HG03558 (cell line): ENCODE measurements around the gene CARD11.
"Not testable (repeated sequence)": the region's sequence is repeated elsewhere in the genome, so short reads cannot be mapped to it uniquely, and the experiment has no call there.

ENCODE experiments used
- ATAC-seq: cut with Tn5 transposase; IDR thresholded peaks from one replicate; pipeline ENCODE4 v1.9.1; 2021; ENCODE audit warnings: moderate number of reproducible peaks; ENCODE audit not compliant: unreplicated experiment; ENCODE audit errors: extremely low read depth

CARD11 gene

DNA sequence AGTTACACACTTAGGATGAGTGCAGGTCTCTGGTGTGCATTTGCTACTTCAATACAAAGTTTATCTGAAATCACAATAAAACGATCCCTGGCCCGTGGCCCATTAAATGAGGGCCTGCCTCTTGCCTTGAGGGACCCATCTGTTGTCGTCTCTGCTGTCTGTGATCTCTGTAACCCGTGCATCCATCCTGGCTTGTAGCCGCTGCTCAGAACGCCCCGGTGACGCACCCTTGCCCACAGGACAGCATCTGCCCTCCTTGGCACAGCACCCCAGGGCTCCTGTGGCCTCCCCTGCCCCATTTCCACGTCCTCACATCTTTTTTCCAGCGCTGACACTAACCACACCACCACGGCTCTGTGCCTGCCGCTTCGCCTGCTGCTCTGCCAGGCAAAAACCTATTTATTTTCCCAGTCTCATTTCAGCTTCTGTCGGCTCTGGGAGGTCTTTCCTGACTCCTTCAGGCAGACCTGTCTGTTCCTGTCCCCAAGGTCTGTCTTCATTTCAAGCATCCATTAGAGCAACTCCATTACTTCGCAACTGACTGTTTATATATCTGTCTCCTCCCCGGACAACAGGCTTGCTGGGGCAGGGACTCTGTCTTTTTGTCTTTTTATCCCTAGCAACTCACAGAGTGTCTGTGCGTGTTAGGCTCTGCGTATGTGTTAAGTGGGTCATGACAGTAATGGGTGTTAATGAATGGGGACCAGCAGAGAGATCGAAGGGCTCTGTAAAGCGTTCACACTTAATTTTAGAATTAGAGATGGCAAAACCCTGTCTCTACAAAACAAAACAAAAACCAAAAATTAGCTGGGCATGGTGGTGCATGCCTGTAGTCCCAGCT is 16.4 kb downstream of the CARD11 start:
- no peak for ATAC-seq

- no peak for ATAC-seq
These were observed 18.1 kb downstream of the CARD11 start for GRCh38 chr7:3025616-3026015.

DNA sequence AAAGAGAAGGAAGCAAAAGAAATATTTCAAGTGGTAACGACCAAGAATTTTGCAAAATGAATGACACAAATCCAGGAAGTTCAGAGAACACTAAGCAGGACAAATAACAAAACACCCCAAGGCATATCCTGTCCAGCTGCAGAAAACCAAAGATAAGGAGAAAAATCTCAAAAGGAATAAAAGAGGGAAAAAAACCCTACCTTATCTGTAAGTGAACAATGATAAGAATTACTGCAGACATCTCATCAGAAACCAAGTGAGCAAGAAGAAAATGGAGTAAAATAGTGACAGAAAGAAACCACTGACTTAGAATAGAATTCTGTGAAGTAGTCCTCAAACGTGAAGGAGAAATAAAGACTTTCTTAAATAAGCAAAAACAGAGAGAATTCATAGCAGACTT is 21.8 kb downstream of the CARD11 start:
- no peak for ATAC-seq

DNA sequence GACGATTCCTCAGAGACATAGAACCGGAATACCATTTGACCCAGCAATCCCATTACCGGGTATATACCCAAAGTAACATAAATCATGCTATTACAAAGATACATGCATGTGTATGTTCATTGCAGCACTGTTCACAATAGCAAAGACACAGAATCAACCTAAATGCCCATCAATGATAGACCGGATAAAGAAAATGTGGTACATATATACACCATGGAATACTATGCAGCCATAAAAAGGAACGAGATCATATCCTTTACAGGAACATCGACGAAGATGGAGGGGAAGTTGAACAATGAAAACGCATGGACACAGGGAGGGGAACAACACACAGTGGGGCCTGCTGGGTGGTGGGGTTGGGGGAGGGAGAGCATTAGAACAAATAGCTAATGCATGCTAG is 22.4 kb downstream of the CARD11 start:
- ATAC-seq = not testable (repeated sequence)

GRCh38 chr7:3020416-3020815 is 23.3 kb downstream of the CARD11 start:
- ATAC-seq = no peak

GRCh38 chr7:3019801-3020200 is 23.9 kb downstream of the CARD11 start:
- no peak for ATAC-seq

GRCh38 chr7:3013975-3014792 is 29.5 kb downstream of the CARD11 start:
- no peak for ATAC-seq

DNA sequence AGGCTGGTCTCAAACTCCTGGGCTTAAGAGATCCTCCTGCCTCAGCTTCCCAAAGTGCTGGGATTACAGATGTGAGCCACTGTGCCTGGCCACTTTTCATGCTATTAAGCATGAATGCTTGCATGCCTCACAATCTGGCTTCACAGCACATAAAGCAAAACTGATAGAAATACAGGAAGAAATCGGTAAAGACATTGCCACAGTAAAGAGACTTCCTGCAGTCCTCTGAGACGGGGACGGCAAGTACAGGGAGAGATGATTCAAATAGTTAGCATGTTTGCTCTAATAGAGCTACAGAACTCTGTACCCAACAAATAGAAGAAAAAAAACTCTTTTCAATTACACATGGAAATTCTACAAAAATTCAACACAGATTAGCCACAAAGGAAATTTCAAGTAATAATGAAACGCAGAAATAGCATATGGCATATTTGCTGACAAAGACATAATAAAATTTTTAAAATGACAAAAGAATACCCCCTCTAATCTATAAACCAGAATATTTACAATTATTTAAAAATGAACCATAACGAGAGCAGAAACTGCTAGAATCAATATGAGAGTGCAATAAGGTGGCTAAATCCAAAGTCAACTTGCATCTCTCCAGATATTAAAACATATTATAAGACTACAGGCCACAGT is 32.3 kb downstream of the CARD11 start:
- no peak for ATAC-seq

DNA sequence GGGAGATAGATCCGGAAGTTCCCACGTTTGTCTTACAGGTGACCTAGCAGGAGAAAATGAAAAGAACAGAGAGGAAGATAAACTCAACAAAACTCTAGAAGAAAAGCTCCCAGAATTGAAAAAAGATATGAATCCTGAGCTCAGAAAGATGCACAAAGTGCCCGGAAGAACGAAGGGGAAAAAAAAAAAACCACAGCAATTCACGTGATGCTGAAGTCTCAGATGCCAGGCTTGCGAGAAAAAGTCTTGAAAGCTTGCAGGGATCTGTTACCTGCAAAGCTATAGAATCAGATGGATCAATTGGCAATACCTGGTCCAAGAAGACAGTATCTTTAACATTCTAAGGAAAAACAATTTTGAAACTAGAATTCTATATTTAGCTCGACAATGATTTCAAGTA is 33.5 kb downstream of the CARD11 start:
- no peak for ATAC-seq

- ATAC-seq = no peak
These were observed 34.6 kb downstream of the CARD11 start for GRCh38 chr7:3009086-3009485.

DNA sequence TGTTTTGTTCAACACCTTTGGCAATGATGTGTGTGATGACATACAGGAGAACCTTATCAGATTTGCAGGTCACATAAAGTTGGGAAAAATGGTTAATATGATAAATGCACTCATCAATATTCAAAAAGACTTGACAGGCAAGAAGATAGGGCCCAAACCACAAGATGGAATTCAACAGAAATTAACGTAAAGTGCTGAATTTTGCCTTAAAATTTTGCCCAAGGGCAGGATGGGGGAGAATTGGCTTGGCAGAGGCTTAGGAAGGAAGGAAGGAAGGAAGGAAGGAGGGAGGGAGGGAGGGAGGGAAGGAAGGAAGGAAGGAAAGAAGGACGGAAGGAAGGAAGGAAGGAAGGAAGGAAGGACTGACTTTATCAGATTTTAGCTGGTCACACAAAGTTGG is 35.3 kb downstream of the CARD11 start:
- ATAC-seq = no peak

DNA sequence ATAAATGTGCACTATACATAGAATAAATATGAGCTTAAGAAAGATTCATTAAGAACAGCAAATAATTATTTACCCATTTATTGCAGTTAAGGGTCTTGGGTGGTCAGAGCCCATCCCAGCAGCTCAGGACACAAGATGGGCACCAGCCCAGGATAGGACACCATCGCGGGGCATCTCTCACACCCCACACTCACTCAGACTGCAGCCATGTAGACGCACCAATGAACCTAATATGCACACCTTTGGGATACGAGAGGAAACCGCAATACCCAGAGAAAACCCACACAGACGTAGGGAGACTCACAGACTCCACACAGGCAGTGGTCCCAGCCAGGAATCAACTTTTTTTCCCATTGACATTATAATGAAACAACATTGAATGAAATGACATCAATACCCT is 36.0 kb downstream of the CARD11 start:
- ATAC-seq = no peak

- ATAC-seq = no peak
These were observed 38.4 kb downstream of the CARD11 start for GRCh38 chr7:3005257-3005656.

- no peak for ATAC-seq
These were observed 39.7 kb downstream of the CARD11 start for GRCh38 chr7:3003936-3004335.

DNA sequence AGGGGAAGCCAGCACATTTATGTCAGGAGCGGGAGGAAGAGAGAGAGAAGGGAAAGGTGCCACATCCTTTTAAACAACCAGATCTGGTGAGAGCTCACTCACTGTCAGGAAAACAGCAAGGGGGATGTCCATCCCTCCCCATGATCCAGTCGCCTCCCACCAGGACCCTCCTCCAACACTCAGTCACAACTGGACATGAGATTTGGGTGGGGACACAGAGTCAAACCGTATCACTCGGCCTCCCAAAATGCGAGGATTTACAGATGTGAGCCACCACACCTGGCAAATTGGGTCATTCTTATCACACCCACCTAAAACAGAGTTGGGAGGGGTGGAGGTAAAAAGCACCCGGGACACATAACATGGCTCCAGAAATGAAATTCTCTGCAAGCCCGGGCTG is 41.0 kb downstream of the CARD11 start:
- no peak for ATAC-seq

- no peak for ATAC-seq
These were observed 43.1 kb downstream of the CARD11 start for GRCh38 chr7:3000566-3000965.

DNA sequence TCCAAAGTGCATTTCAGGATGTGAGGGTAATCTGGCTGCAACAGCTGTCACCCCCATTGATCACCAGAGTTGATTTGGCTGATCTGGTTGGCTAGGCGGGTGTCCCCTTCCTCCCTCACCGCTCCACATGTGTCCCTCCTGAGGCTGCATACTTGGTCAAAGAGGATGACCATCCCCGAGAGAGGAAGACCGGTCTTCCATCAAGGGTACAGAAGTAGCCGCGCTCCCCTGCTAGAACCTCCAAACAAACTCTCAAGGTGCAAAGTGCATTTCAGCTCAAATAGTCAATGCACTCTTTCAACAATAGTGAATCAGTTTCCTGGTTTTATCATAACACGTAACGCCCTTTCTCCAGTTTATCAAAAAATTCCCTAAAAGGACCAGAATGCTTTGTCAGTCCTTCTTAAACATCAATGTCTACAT is 44.6 kb downstream of the CARD11 start:
- no peak for ATAC-seq

- ATAC-seq = no peak
These were observed 46.7 kb downstream of the CARD11 start for GRCh38 chr7:2997014-2997413.

DNA sequence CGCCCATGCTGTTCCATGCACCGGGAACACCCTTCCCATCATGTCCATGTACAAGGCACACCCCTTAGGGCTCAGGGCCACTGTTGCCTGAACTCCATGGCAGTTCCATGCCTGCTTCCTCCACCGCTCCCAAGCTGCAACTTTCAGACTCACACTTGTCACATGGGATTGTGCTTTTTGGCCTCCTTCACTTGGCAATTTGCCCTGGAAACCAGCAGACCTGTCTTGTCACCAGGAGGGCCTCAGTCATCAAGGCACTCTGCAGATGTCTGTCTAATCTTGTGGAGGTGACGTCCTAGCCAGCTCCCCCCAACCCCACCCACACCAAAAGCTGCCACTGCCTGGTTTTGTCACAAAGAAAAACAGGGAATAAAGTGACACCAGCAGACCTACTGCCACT is 47.5 kb downstream of the CARD11 start:
- no peak for ATAC-seq

GRCh38 chr7:2993868-2994267 is 49.8 kb downstream of the CARD11 start:
- ATAC-seq = no peak

DNA sequence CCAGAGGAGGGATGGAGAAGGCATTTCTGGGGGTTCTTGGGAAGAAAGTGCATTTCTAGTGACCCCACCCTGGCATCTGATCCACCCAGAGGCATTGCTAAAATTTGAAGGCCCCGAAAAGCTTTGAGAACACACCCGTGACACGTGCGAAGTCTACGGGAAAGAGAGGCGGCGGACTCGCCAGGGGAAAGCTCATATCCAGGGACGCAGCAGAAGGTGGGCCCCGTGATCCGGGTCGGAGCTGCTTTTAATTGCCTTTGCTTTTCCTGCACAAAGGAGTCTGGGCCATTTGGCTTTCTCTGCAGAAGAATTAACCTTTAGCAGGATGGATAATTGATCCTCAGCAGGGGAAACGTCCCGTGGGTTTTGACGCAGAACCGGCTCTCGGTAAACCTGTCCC is 50.3 kb downstream of the CARD11 start:
- no peak for ATAC-seq
